Kidney (tissue), 14 donors: Measurements from ENCODE around the gene WNT16. TPM values are rescaled to one million over a fixed set of nuclear protein-coding genes. Genes with fewer than 3 reads are reported as not detected.
"Not testable (repeated sequence)": the region's sequence is repeated elsewhere in the genome, so short reads cannot be mapped to it uniquely, and the experiment has no call there.

Experiments
- DNase-seq, 5 donors: peaks; one replicate each; pipeline ENCODE4 v3.0.0-alpha.2; 2013 to 2020
- FAIRE-seq: peaks from 2 replicates; lab custom pipeline; 2012; peaks lifted over from hg19 to GRCh38; lab: Jason Lieb, UNC
- H3K27ac ChIP-seq, 2 donors: one replicate each; pipeline ENCODE4 v1.7.0; 2013; ENCODE audit warnings: low read depth in 2 of 2, low read length in 2 of 2, inconsistent platforms in 1 of 2
- H3K27me3 ChIP-seq: one replicate; pipeline ENCODE4 v1.7.1; 2013; ENCODE audit warnings: low read length, inconsistent platforms; ENCODE audit not compliant: control insufficient read depth, insufficient read depth
- H3K36me3 ChIP-seq, 3 donors: one replicate each; pipeline versions ENCODE4 v1.7.0 to v1.7.1; 2013; ENCODE audit warnings: low read length in 3 of 3, control low read depth in 1 of 3, inconsistent platforms in 1 of 3; ENCODE audit not compliant: insufficient read depth in 3 of 3, control insufficient read depth in 2 of 3
- H3K4me1 ChIP-seq, 3 donors: one replicate each; pipeline versions ENCODE4 v1.7.0 to v1.7.1; 2013; ENCODE audit warnings: low read length in 3 of 3, inconsistent platforms in 1 of 3, low read depth in 1 of 3; ENCODE audit not compliant: control insufficient read depth in 2 of 3, insufficient read depth in 2 of 3
- H3K4me3 ChIP-seq, 3 donors: one replicate each; pipeline versions ENCODE4 v1.7.0 to v1.8.1; 2013; ENCODE audit warnings: low read length in 3 of 3, control low read depth in 1 of 3, inconsistent platforms in 1 of 3
- H3K9ac ChIP-seq, 3 donors: one replicate each; pipeline versions ENCODE4 v1.7.0 to v1.7.1; 2013; ENCODE audit warnings: low read length in 3 of 3, control low read depth in 1 of 3, inconsistent platforms in 1 of 3
- H3K9me3 ChIP-seq, 3 donors: one replicate each; pipeline versions ENCODE4 v1.7.0 to v1.7.1; 2013; ENCODE audit warnings: low read length in 3 of 3, control low read depth in 1 of 3, inconsistent platforms in 1 of 3; ENCODE audit not compliant: control insufficient read depth in 2 of 3, insufficient read depth in 1 of 3
- intact Hi-C: fragments of 100-400 bp; cut with DNase I; formaldehyde crosslinking; loops from one replicate; pipeline ENCODE4 v1.11.1; 2022
- polyA plus RNA-seq: library from polyadenylated mRNA; stranded (reverse); fragments of 350-450 nt; fragmentation: Illumina TruSeq; extraction: RNeasy Lipid Tissue Mini Kit (QIAGEN cat#74804); gene quantifications from one replicate; pipeline ENCODE4 v1.2.3, GENCODE V29; 2014; ENCODE audit warnings: low read depth, low replicate concordance; ENCODE audit not compliant: insufficient read depth
- total RNA-seq: library from RNA; stranded (reverse); fragmentation: NEBNext Ultra II Directional; extraction: Animal tissue kit (Norgen Biotek cat#: 25700); gene quantifications from one replicate; pipeline ENCODE4 v1.2.1, GENCODE V29; 2021
- TF ChIP-seq, protein P1 (sequence below): IDR thresholded peaks from 3 replicates; pipeline ENCODE4 v1.5.1; 2012; ENCODE audit warnings: mild to moderate bottlenecking, moderate library complexity, borderline replicate concordance; ENCODE audit not compliant: insufficient read depth; ENCODE audit errors: extremely low read depth
- donor health status: control.
- donor health status: control.
- donor health status: control.
- donor health status: control.
- donor health status: control.
- donor health status: DM: yes; HTN: yes; CAD: no.
- donor health status: Normal renal cell carcinoma (clear cell type).

The WNT16 gene
- total and polyA plus RNA-seq, 2 donors from 2014 or later: not detected

DNA sequence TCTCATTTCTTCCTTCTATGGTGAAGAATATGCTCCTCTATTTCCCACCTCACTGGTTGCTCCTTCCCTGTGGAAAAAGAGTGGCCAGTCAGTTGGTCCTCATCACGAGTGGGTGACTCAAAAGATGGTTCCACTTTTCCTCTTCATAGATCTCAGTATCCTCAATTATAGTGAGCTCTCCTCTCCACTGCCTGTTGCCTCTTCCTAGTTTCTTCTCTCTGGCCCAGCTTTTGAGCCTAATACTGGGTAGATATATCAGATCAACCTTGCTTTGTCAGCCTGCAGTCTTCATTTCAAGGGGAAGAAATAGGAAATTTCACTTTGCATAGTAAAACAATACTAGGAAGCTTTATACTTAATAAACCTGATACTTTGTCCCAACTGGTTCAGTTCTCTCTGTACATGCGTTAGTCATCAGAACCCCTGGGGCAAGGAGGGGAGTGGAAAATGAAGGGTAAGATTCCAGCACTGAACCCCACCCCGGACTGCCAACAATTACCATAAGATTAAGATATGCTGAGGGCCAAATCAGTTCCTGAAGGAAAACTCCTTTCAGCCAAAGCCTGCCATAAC, 15.5 kb upstream of the WNT16 start:
- Histone ChIP-seq H3K27ac (no peak overlapping the region), H3K4me3 (no peak overlapping the region), H3K9me3 (no peaks in the 10 kb centered on the region), H3K9ac (no peak overlapping the region), H3K27me3 (no peaks in the 10 kb centered on the region), H3K36me3 (no peaks in the 10 kb centered on the region), H3K4me1 (peaks cover 0 to 3% (median 0%) of the 10 kb centered on the region in 3 donors)
- intact Hi-C loops: no loop called here
- FAIRE-seq: no peak
- no peak for DNase-seq
- TF ChIP-seq, protein P1, sequence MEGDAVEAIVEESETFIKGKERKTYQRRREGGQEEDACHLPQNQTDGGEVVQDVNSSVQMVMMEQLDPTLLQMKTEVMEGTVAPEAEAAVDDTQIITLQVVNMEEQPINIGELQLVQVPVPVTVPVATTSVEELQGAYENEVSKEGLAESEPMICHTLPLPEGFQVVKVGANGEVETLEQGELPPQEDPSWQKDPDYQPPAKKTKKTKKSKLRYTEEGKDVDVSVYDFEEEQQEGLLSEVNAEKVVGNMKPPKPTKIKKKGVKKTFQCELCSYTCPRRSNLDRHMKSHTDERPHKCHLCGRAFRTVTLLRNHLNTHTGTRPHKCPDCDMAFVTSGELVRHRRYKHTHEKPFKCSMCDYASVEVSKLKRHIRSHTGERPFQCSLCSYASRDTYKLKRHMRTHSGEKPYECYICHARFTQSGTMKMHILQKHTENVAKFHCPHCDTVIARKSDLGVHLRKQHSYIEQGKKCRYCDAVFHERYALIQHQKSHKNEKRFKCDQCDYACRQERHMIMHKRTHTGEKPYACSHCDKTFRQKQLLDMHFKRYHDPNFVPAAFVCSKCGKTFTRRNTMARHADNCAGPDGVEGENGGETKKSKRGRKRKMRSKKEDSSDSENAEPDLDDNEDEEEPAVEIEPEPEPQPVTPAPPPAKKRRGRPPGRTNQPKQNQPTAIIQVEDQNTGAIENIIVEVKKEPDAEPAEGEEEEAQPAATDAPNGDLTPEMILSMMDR: no peak

DNA sequence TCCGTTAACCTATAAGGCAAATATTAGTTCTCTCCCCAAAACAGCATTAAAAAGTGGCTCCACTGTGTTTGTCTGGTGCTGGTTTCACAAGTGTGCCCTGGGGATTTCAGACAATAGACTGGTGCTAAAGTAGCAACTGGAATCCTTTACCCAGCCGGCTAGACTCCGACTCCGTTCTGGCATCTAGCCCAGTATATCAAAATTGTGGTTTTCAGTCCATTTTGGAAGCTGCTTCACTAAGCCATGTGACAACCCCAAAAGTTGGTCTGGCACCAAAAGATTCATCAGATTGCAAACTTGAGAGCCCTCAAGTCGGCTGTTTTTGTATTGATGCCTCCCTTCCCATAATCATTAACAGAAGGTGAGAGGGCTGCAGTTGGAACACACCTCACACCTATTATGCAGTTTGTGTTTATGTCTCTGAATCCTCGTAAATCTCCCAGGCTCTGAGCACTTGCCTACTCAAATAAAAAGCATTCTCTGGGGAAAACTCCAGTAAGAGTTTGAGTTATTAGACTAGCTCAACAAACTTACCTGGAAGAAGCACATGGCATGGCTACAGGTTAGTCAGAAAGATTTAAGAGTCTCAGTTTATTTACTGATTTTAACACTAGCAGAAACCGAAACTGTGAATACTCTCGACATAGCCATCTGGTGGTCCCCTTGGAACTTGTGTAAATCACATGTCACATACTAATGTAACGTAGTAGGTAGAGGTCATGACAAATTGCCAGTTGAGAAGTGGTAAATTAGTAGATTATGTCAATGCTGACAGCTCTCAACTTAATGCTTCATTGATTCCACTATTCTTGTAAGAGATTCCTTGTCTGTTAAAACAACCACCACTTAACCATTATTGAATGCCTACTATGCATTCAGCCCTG, 14.8 kb upstream of the WNT16 start:
- H3K4me3 ChIP-seq: peak overlapping the region in 1 of 3 donors; percentile 9

DNA sequence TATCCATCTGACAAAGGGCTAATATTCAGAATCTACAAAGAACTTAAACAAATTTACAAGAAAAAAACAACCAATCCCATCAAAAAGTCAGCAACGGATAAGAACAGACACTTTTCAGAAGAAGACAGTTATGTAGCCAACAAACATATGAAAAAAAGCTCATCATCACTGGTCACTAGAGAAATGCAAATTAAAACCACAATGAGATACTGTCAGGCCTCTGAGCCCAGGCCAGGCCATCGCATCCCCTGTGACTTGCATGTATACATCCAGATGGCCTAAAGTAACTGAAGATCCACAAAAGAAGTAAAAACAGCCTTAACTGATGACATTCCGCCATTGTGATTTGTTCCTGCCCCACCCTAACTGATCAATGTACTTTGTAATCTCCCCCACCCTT, 13.6 kb upstream of the WNT16 start:
- H3K36me3 ChIP-seq, H3K4me1 ChIP-seq, FAIRE-seq, H3K9me3 ChIP-seq, intact Hi-C loops, H3K27me3 ChIP-seq, DNase-seq, H3K27ac ChIP-seq, H3K9ac ChIP-seq, H3K4me3 ChIP-seq: not testable (repeated sequence)

More for the DNA sequence above, 14.8 kb upstream of the WNT16 start:
- FAIRE-seq: no peak
- Histone ChIP-seq H3K9ac (no peak overlapping the region), H3K27me3 (no peaks in the 10 kb centered on the region), H3K9me3 (no peaks in the 10 kb centered on the region), H3K27ac (no peak overlapping the region), H3K36me3 (no peaks in the 10 kb centered on the region), H3K4me1 (peaks cover 0 to 3% (median 0%) of the 10 kb centered on the region in 3 donors)
- intact Hi-C loops: no loop called here
- peak in 2 of 5 donors; percentile 54 to 56 for DNase-seq
- TF ChIP-seq, protein P1: no peak

DNA sequence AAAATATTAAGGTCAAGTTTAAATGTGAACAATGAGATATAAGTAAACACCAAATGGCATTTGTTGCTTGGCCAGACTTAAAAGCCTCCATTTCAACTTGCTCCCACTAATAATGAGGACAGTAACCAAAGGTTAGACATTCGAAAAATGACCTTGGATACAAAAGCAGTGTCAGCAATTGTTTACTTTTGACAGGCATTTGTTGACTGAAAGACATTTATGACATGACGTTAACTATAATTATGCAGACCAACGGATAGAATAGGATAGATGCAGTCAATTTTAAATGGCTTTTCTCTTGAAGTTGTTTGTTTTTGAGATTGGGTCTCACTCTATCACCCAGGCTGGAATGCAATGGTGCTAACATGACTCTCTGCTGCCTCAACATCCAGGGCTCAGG, 6.3 kb upstream of the WNT16 start:
- no peaks in the 10 kb centered on the region for H3K9me3 ChIP-seq
- TF ChIP-seq, protein P1: no peak
- H3K27me3 ChIP-seq: no peaks in the 10 kb centered on the region
- H3K4me1 ChIP-seq: no peaks in the 10 kb centered on the region
- no peak overlapping the region for H3K4me3 ChIP-seq
- H3K9ac ChIP-seq: no peak overlapping the region
- no peak overlapping the region for H3K27ac ChIP-seq
- FAIRE-seq (no peak), DNase-seq (no peak)
- H3K36me3 ChIP-seq: no peaks in the 10 kb centered on the region
- intact Hi-C loops: no loop called here
